Measurements from ENCODE around the gene B4GALT5.

DNA sequence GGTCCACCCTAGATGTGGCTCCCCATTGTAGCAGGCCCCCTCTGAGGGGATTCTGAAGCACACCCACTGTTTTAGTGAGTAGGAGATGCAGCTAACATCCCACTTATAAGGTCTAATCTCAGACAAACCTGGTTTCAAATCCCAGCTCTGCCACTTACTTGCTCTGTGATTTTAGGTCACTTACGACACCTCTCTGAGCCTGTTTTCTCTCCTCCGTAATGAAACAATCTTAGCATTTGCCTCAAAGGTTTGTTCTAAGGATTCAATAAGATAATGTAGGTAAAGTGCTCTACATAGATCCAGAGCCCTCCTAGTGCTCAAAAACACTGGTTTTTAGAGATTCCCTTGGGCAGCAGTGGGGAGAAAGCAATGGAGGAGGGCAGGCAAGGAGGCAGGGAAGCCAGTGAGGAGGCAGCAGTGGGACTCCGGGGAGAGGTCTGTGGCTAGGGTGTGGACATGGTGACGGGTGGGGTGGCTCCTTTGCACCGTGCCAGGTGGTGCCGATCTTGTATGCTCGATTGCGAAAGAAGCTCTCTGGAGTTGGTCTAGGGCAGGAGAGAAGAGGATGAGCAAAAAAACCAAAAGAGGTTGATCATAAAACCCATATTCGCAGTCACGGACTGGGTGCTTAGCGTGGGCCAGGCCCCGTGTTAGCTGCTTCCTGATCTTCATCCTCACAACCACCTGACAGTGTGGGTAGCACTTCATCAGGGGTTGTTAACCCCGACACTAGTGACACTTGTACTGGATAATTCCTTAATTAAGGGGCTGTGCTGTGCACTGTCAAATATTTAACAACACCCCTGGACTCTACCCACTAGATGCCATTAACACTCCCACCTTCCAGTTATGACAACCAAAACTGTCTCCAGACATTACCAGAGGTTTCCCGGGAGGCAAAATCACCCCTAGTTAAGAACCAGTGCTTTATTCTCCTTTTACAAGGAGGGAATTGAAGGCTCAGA lies 129.0 kb downstream of the B4GALT5 start:
- TF ChIP-seq, protein P1, sequence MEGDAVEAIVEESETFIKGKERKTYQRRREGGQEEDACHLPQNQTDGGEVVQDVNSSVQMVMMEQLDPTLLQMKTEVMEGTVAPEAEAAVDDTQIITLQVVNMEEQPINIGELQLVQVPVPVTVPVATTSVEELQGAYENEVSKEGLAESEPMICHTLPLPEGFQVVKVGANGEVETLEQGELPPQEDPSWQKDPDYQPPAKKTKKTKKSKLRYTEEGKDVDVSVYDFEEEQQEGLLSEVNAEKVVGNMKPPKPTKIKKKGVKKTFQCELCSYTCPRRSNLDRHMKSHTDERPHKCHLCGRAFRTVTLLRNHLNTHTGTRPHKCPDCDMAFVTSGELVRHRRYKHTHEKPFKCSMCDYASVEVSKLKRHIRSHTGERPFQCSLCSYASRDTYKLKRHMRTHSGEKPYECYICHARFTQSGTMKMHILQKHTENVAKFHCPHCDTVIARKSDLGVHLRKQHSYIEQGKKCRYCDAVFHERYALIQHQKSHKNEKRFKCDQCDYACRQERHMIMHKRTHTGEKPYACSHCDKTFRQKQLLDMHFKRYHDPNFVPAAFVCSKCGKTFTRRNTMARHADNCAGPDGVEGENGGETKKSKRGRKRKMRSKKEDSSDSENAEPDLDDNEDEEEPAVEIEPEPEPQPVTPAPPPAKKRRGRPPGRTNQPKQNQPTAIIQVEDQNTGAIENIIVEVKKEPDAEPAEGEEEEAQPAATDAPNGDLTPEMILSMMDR (conservative IDR thresholded peaks at IDR 0.05 in 1 of 2, IDR thresholded peaks at IDR 0.05 in 1 of 2; ENCODE audit: low read depth in 1 of 2, low read length in 2 of 2), result no peak
- TF ChIP-seq EZH2 (IDR thresholded peaks at IDR 0.05; ENCODE audit: low read length, missing control alignments), result no peak

All from fibroblast of lung (primary cell).